ENCODE data around the gene MPPED2.

DNA sequence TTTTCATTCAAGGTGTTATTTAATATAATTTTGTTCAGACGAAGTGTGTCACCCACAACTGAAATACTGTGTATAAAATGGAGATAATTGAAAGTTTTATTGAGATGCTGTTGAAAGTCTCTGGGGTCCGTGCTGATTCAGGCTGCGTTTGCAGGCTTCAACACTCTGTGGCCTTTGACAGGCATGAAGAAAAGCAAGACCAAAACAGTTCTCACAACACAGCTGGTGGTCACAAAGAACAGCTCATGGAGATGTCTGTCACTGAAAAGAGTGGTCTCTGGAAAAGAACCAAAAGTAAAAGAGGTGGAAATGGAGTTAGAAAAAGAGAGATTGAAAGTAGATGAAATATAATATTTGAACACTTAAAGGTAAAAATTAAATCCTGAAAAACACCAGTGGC lies 9.8 kb upstream of the MPPED2 start:
- TF ChIP-seq, protein P1, sequence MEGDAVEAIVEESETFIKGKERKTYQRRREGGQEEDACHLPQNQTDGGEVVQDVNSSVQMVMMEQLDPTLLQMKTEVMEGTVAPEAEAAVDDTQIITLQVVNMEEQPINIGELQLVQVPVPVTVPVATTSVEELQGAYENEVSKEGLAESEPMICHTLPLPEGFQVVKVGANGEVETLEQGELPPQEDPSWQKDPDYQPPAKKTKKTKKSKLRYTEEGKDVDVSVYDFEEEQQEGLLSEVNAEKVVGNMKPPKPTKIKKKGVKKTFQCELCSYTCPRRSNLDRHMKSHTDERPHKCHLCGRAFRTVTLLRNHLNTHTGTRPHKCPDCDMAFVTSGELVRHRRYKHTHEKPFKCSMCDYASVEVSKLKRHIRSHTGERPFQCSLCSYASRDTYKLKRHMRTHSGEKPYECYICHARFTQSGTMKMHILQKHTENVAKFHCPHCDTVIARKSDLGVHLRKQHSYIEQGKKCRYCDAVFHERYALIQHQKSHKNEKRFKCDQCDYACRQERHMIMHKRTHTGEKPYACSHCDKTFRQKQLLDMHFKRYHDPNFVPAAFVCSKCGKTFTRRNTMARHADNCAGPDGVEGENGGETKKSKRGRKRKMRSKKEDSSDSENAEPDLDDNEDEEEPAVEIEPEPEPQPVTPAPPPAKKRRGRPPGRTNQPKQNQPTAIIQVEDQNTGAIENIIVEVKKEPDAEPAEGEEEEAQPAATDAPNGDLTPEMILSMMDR (conservative IDR thresholded peaks at IDR 0.05 in 1 of 2, IDR thresholded peaks at IDR 0.05 in 1 of 2; ENCODE audit: extremely low read depth in 1 of 2, insufficient read depth in 1 of 2, low read depth in 1 of 2, low read length in 2 of 2), result no peak
- no peak for TF ChIP-seq EZH2 (IDR thresholded peaks at IDR 0.05; ENCODE audit: borderline replicate concordance, low read length)

All from mammary epithelial cell (primary cell).